ENCODE data around the gene DYRK1B. TPM values are rescaled to one million over a fixed set of nuclear protein-coding genes. Genes with fewer than 3 reads are reported as not detected.
A peak's percentile ranks its signal among the peaks of the same experiment; 100 is the strongest.

Gene DYRK1B
- polyA plus RNA-seq, 2 of the 4 experiments (the other 2 are of a cell fraction) = 13.8 to 18.6 TPM

GRCh38 chr19:39805104-39805503 lies 28.9 kb downstream of the DYRK1B start:
- ChIA-PET POLR2A (no interaction called here), CTCF (interaction anchor here (0.6 to 6.6 kb wide), 13 partner anchors 11 to 334 kb away, joined by 3 to 84 read pairs (median 3); partner anchors contain the start of gene PSMC4)
- no peak for ATAC-seq
- H3K4me1 ChIP-seq = no peaks in the 10 kb centered on the region
- peaks cover 12% of the 10 kb centered on the region; the same call in 2 of the 3 replicates for H3K9me3 ChIP-seq
- 74% methylated on average over 5 of the region's 5 CpGs for WGBS (ENCODE audit: missing lambda C conversion rate)
- TF ChIP-seq RCOR1 (IDR thresholded peaks at IDR 0.05; ENCODE audit: low read depth, low read length) (no peak), NPAS2 (CRISPR knock-in tag; IDR thresholded peaks at IDR 0.05; ENCODE audit: borderline replicate concordance) (no peak), MAZ (IDR thresholded peaks at IDR 0.05; ENCODE audit: borderline replicate concordance, low read depth, low read length) (no peak), TFCP2L1 (CRISPR knock-in tag; IDR thresholded peaks at IDR 0.05) (no peak)
- H3K4me2 ChIP-seq = no peak overlapping the region
- no peak overlapping the region for H3K4me3 ChIP-seq
- no peak overlapping the region for H3K27ac ChIP-seq
- no peak for DNase-seq (ENCODE audit: low read depth in 1 of 2, low spot score in 1 of 2)
- FAIRE-seq = no peak

GRCh38 chr19:39802958-39803357 lies 31.0 kb downstream of the DYRK1B start:
- POLR2A ChIA-PET = interaction anchor here (1.2 kb wide), 1 partner anchor 44 kb away, joined by 3 read pairs; no protein-coding TSS in a partner anchor
- WGBS (ENCODE audit: missing lambda C conversion rate) = 16% methylated on average over 4 of the region's 4 CpGs
- H3K4me3 ChIP-seq = no peak overlapping the region
- CTCF ChIA-PET = interaction anchor here (1.0 to 6.6 kb wide), 13 partner anchors 10 to 425 kb away, joined by 3 to 84 read pairs (median 4); partner anchors contain the start of gene PSMC4
- FAIRE-seq (peak; percentile 72), DNase-seq (ENCODE audit: low read depth in 1 of 2, low spot score in 1 of 2) (no peak), ATAC-seq (peak; percentile 26 to 33; a peak in 2 of 6 replicates)
- H3K9me3 ChIP-seq = peaks cover under 1% of the 10 kb centered on the region; the same call in 1 of the 3 replicates
- H3K4me1 ChIP-seq = no peaks in the 10 kb centered on the region
- no peak overlapping the region for H3K4me2 ChIP-seq
- H3K27ac ChIP-seq = no peak overlapping the region
- TF ChIP-seq MAFK (IDR thresholded peaks at IDR 0.05; ENCODE audit: partially characterized antibody) (peak; percentile 80), FOXS1 (CRISPR knock-in tag; IDR thresholded peaks at IDR 0.05) (no peak)

GRCh38 chr19:39797083-39797482 lies 36.9 kb downstream of the DYRK1B start:
- FAIRE-seq = no peak
- DNase-seq (ENCODE audit: low read depth in 1 of 2, low spot score in 1 of 2) = no peak
- Histone ChIP-seq H3K4me3 (no peak overlapping the region), H3K4me2 (no peak overlapping the region), H3K9me3 (no peaks in the 10 kb centered on the region), H3K4me1 (no peaks in the 10 kb centered on the region), H3K27ac (no peak overlapping the region)
- POLR2A ChIA-PET = no interaction called here
- no peak for ATAC-seq
- TF ChIP-seq KDM1A (IDR thresholded peaks at IDR 0.05; ENCODE audit: low read depth) (no peak), RNF2 (IDR thresholded peaks at IDR 0.05; ENCODE audit: borderline replicate concordance, low read depth) (peak; percentile 91; the same call in 1 of the 2 replicates), REST (IDR thresholded peaks at IDR 0.05) (no peak), USF2 (IDR thresholded peaks at IDR 0.05) (no peak)
- CTCF ChIA-PET = interaction anchor here (1.0 to 1.6 kb wide), 2 partner anchors 30 to 422 kb away, joined by 3 to 9 read pairs; no protein-coding TSS in a partner anchor
- 3% methylated on average over 2 of the region's 2 CpGs for WGBS (ENCODE audit: missing lambda C conversion rate)

- H3K4me2 ChIP-seq = no peak overlapping the region
- ATAC-seq = no peak
- no peak overlapping the region for H3K27ac ChIP-seq
- POLR2A ChIA-PET = interaction anchor here (0.6 to 1.0 kb wide), 3 partner anchors 38 to 137 kb away, joined by 4 to 6 read pairs (median 4); partner anchors contain the start of genes DYRK1B and FBL
- H3K9me3 ChIP-seq = no peaks in the 10 kb centered on the region
- FAIRE-seq = peak; percentile 67
- CTCF ChIA-PET = interaction anchor here (0.6 to 7.0 kb wide), 15 partner anchors 8 to 508 kb away, joined by 3 to 95 read pairs (median 3); partner anchors contain the start of gene PSMC4
- no peak overlapping the region for H3K4me3 ChIP-seq
- TF ChIP-seq USF2 (IDR thresholded peaks at IDR 0.05) = no peak
- no peak for TF ChIP-seq POLR2A (IDR thresholded peaks at IDR 0.05; ENCODE audit: low read length)
- no peak for TF ChIP-seq JUNB (IDR thresholded peaks at IDR 0.05)
- no peak for TF ChIP-seq CHD4 (IDR thresholded peaks at IDR 0.05; ENCODE audit: borderline replicate concordance)
- TF ChIP-seq REST (IDR thresholded peaks at IDR 0.05) = no peak
- TF ChIP-seq RNF2 (IDR thresholded peaks at IDR 0.05; ENCODE audit: borderline replicate concordance, low read depth) = no peak
- no peak for TF ChIP-seq EP300 (IDR thresholded peaks at IDR 0.05)
- TF ChIP-seq CEBPB (IDR thresholded peaks at IDR 0.05) = no peak
- no peak for TF ChIP-seq TP53 (CRISPR knock-in tag; IDR thresholded peaks at IDR 0.05)
- TF ChIP-seq HES2 (IDR thresholded peaks at IDR 0.05) = no peak
- no peak for TF ChIP-seq NR3C1 (IDR thresholded peaks at IDR 0.05)
- WGBS (ENCODE audit: missing lambda C conversion rate) = 6% methylated on average over 2 of the region's 2 CpGs
- DNase-seq (ENCODE audit: low read depth in 1 of 2, low spot score in 1 of 2) = no peak
- no peaks in the 10 kb centered on the region for H3K4me1 ChIP-seq
Measured at GRCh38 chr19:39796000-39796498, 37.9 kb downstream of the DYRK1B start.
